Spleen (tissue), 7 donors: ENCODE results near the gene SH3D19.

Experiments
- CTCF ChIP-seq, 11 experiments: fragments of 200-600 bp in 7 of 11; fragments of 450-650 bp in 4 of 11; sonication (generic) in 4 of 11; IDR thresholded peaks in 8 of 11; conservative IDR thresholded peaks in 3 of 11; 1 replicate in 7 of 11; 2 replicates in 4 of 11; pipeline versions ENCODE4 v1.4.0 to v1.8.0; 2016 to 2021; ENCODE audit warnings: antibody characterized with exemption in 11 of 11, inconsistent platforms in 4 of 11, mild to moderate bottlenecking in 1 of 11
- POLR2A ChIP-seq, 3 donors: fragments of 450-650 bp; IDR thresholded peaks; one replicate each; pipeline ENCODE4 v1.5.1; 2017; ENCODE audit warnings: antibody characterized with exemption in 3 of 3, mild to moderate bottlenecking in 1 of 3
- POLR2AphosphoS5 ChIP-seq, 3 donors: sonication (generic); formaldehyde crosslinking; IDR thresholded peaks; one replicate each; pipeline ENCODE4 v1.5.1; 2017; ENCODE audit warnings: antibody characterized with exemption in 3 of 3
- donor health status: DM: no; HTN: no; CAD: no; lungs with moderate emphysema.
- donor health status: DM: no; HTN: no; CAD: no.
- donor health status: DM: no; HTN: no; CAD: no.

GRCh38 chr4:151092488-151092887 is 232.9 kb downstream of the SH3D19 start:
- TF ChIP-seq POLR2A (IDR thresholded peaks at IDR 0.05): no peak
- TF ChIP-seq CTCF (IDR thresholded peaks at IDR 0.05 in 8 of 11, conservative IDR thresholded peaks at IDR 0.05 in 3 of 11): no peak
- no peak for TF ChIP-seq POLR2AphosphoS5 (IDR thresholded peaks at IDR 0.05)
